ENCODE data around the gene FBXW11.
"Not testable (repeated sequence)": the region's sequence is repeated elsewhere in the genome, so short reads cannot be mapped to it uniquely, and the experiment has no call there.

Gene FBXW11

DNA sequence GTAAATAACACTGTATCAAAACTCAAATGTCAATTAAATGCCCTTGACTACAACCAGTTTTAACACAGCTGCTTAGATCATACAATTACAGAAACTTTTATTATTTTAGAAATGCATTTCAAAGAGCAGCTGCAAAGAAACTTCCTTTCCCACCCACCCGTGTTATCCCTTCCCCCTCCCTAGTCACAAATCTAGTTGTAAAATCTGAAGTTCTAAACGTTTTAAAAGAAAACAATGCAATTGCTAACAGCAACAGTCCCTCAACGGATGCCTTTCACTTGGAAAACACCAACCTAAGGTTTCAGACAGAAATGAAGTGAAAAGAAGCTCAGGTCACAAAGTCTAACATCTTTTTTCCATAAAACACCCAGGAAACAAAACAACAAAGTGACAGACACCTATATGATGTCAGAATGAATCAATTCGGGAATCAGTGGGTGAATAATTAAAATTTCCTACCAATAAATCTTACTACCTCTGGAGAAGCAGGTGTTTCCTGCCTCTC is 100.3 kb downstream of the FBXW11 start:
- DNase-seq: no peak

DNA sequence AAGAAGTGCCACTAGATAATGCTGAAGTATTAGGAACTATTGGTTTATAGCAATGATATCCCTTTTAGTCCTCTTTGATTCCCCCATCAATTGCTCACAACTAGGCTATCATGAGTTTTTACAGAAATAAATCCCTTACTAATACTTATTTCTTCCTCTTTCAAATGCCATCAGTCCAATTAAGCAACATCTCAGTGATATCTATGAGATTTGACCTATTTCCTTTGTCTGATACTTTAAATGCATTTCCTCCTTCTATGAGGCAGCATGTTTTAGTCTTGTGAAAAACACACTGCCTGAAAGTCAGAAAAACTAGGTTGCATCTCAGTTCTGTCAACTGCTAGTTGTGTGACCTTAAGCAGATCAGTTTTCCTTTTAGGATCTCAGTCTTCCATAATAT is 101.6 kb downstream of the FBXW11 start:
- DNase-seq: no peak

DNA sequence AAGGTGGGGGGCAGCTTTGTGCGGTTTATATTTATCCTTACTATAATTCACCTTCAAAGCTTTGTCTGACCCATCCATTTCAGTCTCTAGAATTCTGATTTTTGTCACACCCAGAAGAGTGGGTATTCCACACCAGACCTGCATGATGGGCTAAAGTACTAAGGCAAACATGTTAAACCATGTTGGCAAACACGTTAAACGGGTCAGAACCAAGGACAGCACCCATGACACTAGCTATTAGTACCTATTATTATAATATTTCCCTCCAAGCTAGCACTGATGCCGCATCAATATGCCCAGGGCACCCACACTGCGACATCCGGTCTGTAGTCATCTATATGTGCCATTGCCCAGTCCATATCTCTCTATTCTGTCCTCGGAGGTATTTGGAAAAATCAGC is 104.7 kb downstream of the FBXW11 start:
- DNase-seq: no peak

DNA sequence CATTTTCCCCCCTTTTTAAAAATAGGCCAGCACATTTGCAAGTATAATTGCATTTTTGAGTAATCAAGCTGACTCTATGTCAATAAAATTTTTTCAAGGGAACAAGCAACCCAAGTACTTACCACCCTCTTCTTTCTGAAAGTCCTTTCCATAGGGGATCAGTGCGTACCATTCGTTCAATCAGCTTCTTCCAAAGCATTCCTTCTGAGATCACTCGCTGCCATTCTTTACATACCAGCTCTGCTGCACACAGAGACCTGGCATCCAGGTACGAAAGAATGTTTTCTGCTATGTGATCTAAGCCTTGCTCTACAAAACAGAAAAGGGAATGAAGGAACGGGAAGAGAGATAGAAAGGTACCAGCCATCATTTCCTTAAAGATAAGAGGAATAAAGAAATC is 106.6 kb downstream of the FBXW11 start:
- no peak for DNase-seq

DNA sequence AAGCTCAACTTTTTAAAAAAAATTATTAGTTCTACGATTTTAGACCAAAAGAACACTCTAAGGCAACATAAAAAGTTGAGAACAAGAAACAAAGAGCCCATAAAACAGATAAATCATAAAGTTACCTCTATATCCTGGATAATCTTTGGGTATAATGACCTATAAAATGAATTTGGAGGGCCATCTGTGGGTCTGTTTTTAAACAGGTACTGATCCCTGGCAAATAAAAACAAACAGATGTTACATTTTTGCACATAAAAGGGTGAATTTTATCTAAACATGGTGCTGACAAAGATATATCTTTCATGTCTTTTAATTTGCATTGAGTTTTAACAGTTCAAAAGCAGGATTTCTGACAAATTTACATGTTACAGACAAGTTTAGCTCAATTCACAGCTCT is 107.6 kb downstream of the FBXW11 start:
- DNase-seq: no peak

DNA sequence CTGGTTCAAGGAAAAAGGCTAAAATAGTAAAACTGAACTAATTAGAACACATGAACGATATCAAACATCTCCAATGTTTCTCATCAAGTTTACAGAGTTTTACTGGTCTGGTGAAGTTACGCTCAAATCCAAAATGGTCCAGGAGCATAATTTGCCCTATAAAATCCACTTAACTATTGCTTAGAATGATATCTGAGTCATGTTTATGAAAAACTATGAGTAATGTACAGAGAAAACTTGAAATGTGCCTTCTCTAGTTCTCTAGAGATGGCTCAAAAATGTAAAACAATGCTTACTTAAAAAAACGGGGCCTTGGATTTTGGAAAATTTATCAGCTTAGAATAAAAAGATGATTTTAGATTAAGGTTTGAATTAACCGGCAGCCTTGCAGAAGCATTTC is 108.1 kb downstream of the FBXW11 start:
- no peak for DNase-seq

DNA sequence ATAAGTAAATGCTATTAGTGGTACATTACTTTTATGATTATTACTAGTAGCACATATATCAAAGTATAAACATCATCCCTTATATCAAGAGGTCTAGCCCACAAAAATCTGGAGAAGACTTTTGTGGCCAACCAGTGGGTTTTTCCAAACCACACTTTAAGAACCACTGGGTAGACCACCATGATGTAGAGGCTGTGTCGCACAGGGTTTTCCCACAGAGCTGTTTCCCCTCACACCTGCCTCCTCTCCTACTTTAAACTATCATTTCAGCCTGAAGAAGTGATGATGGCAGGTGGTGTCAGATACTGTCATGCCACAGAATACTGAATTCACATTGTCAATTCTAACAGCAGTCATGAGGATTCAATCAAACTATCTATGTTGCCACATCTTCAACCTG is 109.2 kb downstream of the FBXW11 start:
- no peak for DNase-seq

DNA sequence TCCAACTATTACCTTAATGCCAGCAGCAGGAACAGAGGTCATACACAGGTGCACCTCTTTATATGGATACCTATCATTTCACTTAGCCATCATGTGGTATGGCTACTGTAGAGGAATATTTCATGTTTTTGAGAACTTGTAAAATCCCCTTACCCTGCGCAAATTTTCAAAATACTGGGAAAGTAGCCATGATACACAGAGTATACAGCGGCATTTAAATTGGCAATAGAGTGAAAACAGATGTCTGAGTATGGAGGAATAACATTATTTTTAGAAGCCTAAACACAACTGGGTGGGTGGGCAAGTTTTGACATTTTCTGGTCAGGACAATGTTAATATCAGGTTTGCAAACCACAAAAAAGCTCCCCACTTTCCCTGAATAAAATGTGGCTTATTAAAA is 111.4 kb downstream of the FBXW11 start:
- DNase-seq: no peak

DNA sequence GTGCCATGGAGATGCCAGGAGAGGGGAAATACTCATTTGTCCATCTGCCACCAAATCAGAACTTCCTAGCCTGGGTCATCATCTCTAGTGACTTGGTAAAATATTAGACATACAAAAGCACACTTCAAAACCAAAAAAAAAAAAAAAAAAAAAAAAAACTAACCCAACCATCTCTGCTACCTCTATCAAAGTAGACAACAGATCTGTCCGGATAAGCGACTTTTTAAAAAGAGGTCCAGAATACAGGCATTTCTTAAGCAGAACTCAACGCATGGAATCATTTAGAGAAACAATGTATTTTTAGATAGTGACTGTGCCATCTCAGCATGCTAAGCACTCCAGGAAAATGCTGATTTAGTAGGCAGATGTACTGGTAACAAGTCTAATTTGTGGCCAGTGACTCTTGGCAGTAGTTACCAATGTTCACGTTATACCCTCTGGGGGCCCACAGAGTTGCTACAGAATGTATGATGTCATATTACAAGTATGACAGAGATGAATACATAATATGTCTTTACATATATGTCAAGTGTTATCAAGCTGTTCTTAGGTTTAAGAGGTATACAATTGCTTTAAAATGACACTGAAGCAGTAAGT is 113.0 kb downstream of the FBXW11 start:
- DNase-seq: no peak

DNA sequence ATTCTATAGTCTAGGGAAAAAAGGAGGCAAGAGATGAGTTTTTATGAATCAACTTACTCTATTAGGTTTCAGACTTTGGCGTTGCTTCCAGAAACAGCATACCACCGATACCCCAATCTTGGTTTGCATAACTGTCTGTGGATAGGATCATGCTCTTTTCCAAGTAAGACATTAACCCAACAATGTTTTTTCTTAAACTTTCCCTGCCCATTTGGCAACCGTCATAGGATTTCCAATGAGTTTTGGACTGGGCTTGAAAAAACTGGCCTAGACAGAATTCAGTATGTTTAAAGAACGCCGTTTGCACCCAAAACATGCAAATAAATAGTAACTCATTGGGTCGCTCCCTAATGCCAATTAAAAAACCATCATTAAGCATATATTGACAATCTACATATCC is 114.8 kb downstream of the FBXW11 start:
- DNase-seq: no peak

DNA sequence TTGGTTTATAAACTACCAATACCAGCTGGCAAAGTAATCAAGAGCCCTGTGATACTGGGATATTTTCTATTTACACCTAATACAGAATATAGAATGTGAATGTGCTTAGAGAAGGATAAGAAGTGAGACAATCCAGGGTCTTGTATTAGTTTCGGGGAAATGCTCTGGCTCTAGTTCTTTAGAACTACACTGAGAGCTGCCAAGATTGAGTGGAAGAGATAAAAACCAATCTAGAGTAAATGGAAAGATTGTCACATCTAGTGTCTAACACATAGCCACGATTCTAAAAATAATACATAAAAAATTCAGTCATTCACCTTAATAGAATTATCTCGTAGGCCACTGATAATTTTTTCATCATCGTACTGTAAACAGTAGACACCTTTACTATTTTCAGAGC is 115.3 kb downstream of the FBXW11 start:
- no peak for DNase-seq

DNA sequence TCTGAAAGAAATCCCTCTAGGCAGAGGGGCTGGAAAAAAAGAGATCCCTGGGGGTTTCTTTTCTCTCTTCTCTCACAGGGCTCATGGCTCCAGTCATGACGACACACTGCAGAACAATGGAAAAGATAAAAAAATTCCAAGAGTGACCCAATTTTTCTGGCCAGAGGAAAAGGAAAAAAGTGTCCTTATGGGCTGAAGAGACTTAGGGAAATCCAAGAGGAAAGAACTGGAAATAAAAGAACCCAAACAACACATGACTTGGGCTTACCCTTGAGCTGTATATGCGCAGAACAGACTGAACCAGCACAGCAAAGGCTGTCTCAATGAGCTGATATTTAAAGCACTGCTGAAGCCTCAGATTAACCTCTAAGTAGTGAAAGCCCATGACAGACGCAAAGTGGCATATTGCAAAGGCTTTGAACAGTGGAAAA is 118.4 kb downstream of the FBXW11 start:
- no peak for DNase-seq

DNA sequence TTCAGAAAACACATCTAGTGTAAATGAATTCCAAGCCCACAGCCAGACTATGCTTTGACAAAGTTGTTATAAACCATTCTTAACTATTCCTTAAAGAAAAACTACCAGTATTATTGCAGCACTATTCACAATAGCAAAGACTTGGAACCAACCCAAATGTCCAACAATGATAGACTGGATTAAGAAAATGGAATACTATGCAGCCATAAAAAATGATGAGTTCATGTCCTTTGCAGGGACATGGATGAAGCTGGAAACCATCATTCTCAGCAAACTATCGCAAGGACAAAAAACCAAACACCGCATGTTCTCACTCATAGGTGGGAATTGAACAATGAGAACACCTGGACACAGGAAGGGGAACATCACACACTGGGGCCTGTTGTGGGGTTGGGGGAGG is 120.4 kb downstream of the FBXW11 start:
- DNase-seq: not testable (repeated sequence)

DNA sequence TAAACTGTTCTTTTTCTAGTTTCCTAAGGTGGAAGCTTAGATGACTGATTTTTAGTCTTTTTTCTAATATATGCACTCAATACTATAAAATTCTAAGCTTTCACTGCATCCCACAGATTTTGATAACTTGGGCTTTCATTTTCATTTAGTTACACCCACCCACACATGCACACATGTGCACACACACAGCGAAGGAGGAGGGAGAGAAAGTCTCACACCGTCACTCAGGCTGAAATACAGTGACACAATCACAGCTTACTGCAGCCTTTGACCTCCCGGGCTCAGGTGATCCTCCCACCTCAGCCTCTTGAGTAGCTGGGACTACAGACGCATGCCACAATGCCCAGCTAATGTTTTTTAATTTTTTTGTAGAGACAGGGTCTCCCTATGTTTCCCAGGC is 124.3 kb downstream of the FBXW11 start:
- DNase-seq: peak; percentile 25

DNA sequence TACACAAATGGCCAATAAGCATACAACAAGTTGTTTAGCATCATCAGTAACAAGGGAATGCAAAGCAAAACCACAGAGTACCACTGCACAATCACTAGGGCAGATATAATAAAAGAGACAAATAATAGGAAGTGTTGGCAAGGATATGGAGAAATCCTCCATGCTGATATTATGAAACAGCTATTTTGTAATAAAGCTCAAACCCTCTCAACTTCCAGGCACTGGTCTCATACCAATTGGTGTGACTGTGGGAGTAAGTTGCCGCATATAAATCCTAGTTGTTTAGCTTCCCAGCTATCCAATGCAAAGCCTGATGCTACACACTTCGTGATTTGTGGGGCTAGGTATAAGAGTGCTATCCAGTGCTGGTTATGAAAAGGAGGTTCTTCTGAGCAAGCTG is 132.2 kb downstream of the FBXW11 start:
- DNase-seq: no peak

DNA sequence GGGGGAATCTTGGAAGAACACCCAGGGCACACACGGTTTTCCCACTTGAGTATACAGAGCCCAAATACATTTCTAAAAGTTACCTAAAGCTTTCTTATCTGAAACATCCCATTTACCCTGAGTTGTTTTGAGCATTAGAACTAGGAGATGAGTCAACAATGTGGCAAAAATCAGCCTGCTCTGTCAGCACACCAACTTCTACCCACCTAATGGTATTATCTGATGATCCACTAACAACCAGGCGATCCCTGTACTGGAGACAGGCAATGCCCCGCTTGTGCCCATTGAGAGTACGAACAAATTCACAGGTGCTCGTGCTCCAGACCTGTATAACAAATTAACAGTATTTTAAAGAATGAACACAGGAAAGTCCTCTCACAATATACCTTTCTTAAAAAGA is 133.8 kb downstream of the FBXW11 start:
- no peak for DNase-seq

DNA sequence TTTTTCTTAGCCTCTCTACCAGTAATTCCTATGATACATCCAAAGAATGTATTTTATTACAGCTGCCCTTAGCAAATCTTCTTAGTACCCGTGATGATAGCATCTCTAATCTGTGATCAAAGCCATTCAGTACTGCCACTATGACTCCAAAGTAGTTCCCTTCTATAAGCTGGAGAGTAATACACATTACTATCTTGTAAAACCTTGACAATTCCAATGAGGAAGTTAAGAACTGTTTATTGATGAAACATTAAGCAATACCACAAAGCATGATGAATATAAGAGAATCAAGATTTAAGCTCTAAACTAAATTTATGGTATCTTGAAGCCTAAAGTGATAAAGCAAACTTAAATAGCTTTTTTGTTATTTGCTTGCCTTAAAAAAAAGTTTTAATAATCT is 134.7 kb downstream of the FBXW11 start:
- DNase-seq: no peak

DNA sequence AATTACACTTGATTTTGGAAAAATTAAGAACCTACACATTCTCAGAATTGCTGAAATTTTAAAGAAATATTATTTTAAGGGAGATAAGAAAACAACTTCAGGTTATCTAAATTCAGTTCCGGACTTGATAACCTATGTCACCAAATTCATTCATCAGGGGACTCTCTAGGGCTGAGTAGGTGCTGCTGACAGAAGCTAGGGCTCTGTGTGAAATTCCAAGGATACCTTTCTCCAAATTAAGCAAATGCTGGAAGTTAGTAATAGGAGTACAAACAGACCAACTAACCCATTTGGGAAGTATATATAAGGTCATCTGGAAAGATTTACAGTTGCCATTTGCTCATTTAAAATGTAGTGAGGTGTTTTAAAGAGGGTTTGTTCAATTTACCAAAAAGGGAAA is 136.5 kb downstream of the FBXW11 start:
- no peak for DNase-seq

DNA sequence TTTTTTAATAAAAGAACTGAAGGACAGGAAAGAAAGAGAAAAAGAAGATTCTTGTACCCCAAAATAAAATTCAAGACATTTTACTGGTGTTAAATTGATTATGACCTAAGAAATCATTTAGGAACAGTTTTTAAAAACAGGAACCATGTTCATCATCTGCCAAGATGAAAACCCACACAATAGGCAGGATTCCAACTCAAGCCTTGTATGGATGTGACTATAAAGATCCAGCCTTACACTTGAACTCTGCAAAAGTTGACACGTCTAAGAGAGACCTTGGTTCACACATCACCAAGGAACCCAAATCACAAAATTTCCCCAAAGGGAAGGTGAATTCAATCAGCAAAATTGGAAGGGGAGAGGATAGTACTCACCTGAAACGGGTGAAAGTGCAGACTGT is 138.2 kb downstream of the FBXW11 start:
- DNase-seq: no peak

DNA sequence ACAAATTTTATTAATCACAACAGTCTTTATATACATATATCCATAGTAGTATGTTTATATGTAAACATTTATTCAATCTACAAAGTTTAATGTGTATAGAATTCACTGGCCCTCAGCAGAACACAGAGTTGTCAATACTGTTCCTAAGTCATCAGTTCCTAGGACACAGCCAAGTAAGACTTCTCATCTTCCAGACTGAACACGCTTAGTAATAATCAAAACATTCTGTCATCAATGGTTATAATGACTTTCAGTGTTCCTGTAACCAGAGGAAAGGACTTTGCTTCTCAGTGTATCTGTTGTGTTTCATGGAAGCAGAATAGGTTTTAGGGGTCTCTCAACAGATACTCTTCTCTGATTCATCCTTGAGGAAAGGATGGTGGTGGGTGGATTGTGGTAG is 138.7 kb downstream of the FBXW11 start:
- DNase-seq: no peak

DNA sequence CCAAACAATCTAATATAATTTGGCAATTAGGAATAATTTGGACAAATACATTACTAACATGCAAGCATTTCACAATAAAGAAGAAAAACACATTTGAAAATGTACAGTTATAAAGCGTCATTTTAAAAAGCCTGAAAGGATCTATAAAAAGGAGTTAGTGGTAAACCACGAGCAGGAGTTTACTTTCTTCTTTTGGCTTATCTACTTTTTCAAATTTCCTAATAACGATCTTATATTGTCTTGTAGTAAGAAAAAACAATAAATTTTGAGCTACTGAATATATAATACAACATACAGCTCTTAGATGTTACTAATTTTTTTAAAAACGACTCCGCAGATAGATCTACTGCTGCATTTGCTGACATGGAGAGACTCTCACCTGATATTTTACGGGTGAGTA is 141.0 kb downstream of the FBXW11 start:
- no peak for DNase-seq

DNA sequence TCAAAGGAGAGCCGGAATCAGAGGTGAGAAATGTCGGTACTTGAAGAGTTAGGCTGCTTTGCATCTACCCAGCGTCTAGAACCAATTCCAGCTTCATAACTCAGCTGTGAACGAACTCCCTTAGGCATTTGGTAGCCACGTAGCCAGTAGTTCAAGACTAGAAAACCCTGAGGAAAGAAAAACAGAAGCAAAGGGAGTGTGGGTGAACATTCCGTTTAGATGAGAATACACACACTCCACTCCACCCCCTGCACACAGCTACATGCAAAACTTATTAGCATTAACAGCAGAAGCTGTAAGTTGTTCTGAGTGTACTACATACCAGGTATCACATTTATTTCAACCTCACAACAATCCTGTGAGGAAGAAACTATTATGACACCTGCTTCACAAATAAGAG is 142.5 kb downstream of the FBXW11 start:
- DNase-seq: no peak

DNA sequence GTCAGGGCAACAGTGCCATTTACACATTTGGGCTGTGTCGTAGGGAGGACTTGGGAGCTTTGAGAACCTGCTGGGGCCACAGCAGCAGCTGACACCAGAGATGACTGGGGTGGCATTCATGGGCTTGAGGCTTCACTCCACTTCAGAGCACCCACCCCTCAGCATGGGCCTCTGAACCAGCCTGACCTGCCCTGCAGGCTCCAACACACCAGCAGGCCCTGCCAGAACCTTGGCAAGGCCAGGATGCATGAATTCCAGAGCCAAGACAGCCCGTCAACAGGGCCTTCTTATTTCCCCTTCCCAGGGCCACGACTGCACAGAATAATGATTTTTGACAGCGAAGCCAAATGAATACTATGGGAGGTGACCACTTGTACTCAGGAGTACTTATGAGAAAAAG is 143.8 kb downstream of the FBXW11 start:
- no peak for DNase-seq

DNA sequence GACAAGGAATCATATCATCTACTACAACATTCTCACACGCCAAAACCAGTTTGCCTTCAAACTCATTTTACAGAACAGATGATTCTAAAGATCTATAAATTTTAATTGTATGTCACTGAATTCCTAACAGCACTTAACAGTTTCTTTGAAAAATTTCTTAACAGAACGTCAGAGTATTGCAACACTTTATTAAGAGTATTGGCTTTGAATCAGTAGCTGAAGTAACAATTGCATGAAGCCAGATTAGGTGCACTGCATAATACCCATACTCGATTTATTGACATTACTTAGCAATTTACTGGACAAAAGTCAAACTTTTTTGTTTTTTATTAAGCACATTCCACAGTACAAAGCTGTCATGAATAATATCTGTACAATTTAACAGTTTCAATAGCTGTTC is 145.1 kb downstream of the FBXW11 start:
- no peak for DNase-seq

DNA sequence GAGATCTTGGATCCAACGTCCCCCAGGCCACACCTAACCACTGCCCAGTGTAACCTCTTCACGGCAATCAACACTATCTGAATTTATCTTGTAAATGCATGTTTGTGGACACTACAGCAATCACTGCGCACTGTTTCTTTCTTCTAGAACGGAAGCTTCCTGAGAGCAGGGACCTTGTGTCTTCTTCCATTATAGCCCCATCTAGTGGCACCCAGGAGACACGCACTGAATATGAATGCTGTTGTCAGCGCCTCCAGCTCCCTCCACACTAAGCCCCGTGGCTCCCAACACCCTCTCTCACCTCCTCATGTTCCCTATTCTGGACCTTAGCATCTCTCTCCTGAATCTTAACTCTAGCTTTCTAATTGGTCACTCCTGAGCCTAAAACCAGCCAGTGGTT is 148.1 kb downstream of the FBXW11 start:
- no peak for DNase-seq

DNA sequence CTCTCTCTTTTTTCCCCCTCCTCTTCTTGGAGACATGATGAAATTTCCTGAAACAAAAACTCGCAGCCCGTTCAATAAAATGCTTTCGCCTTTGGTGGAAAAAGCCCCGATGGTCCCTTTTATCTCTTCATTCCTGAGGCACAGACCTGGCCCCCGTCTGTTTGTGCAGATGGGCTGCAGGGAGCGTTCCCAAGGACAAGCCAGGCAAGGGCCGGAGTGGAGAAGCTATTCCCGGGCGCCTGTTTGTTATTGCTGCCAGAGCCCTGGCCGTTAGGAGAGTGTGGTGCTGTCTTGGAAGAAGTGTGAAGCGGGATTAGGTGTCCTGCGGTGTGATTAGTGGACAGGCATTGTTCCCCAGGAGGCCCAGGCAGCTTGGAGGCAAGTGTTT is 149.0 kb downstream of the FBXW11 start:
- DNase-seq: no peak
